Medulla oblongata (tissue), 1 donor: Measurements from ENCODE around the gene SIX3.

ENCODE experiments used
- DNase-seq: peaks from one replicate; pipeline ENCODE4 v3.0.0-alpha.2; 2015; ENCODE audit errors: extremely low spot score

The SIX3 gene

GRCh38 chr2:44957656-44958327 lies 16.3 kb downstream of the SIX3 start:
- DNase-seq = no peak

- DNase-seq = no peak
Measured at GRCh38 chr2:44959855-44960254, 18.4 kb downstream of the SIX3 start.

GRCh38 chr2:44960871-44961270 lies 19.4 kb downstream of the SIX3 start:
- DNase-seq = no peak

GRCh38 chr2:44962176-44962695 lies 20.7 kb downstream of the SIX3 start:
- DNase-seq = no peak

- DNase-seq = no peak
Measured at GRCh38 chr2:44964752-44965236, 23.3 kb downstream of the SIX3 start.

- no peak for DNase-seq
Measured at GRCh38 chr2:44965684-44966083, 24.2 kb downstream of the SIX3 start.

- no peak for DNase-seq
Measured at GRCh38 chr2:44967056-44967455, 25.6 kb downstream of the SIX3 start.

GRCh38 chr2:44967727-44968432 lies 26.4 kb downstream of the SIX3 start:
- no peak for DNase-seq

GRCh38 chr2:44969936-44970335 lies 28.4 kb downstream of the SIX3 start:
- no peak for DNase-seq

- no peak for DNase-seq
Measured at GRCh38 chr2:44970846-44971450, 29.4 kb downstream of the SIX3 start.

GRCh38 chr2:44972771-44973535 lies 31.5 kb downstream of the SIX3 start:
- DNase-seq = no peak

GRCh38 chr2:44974064-44974715 lies 32.7 kb downstream of the SIX3 start:
- no peak for DNase-seq

GRCh38 chr2:44975571-44976450 lies 34.3 kb downstream of the SIX3 start:
- DNase-seq = no peak

GRCh38 chr2:44979581-44979980 lies 38.1 kb downstream of the SIX3 start:
- no peak for DNase-seq

- no peak for DNase-seq
Measured at GRCh38 chr2:44980751-44981713, 39.5 kb downstream of the SIX3 start.

GRCh38 chr2:44981714-44982108 lies 40.2 kb downstream of the SIX3 start:
- peak; percentile 83 for DNase-seq

- DNase-seq = no peak
Measured at GRCh38 chr2:44983836-44984604, 42.5 kb downstream of the SIX3 start.

- DNase-seq = no peak
Measured at GRCh38 chr2:44989176-44989575, 47.7 kb downstream of the SIX3 start.
